ENCODE measurements around the gene DHX32.

DHX32 gene

GRCh38 chr10:125823663-125824251 lies 57.3 kb downstream of the DHX32 start:
- no peak for TF ChIP-seq CTCF (IDR thresholded peaks at IDR 0.05; ENCODE audit: low read depth, low read length)
- DNase-seq (ENCODE audit: extremely low read depth, low read depth): no peak

GRCh38 chr10:125822878-125823662 lies 58.0 kb downstream of the DHX32 start, which contains the start of the genes BCCIP and UROS:
BCCIP (plus strand) TSS chr10:125823546; CDS start chr10:125823558, 12 bp downstream.
UROS (minus strand) TSS chr10:125823258; CDS start chr10:125816499, 6,759 bp downstream.
- no peak for TF ChIP-seq CTCF (IDR thresholded peaks at IDR 0.05; ENCODE audit: low read depth, low read length)
- DNase-seq (ENCODE audit: extremely low read depth, low read depth): peak; percentile 76

GRCh38 chr10:125820701-125821100 lies 60.4 kb downstream of the DHX32 start:
- no peak for DNase-seq (ENCODE audit: extremely low read depth, low read depth)

GRCh38 chr10:125817337-125817946 lies 63.6 kb downstream of the DHX32 start:
- no peak for TF ChIP-seq CTCF (IDR thresholded peaks at IDR 0.05; ENCODE audit: low read depth, low read length)
- DNase-seq (ENCODE audit: extremely low read depth, low read depth): no peak

More at GRCh38 chr10:125820701-125821100, 60.4 kb downstream of the DHX32 start:
- no peak for TF ChIP-seq CTCF (IDR thresholded peaks at IDR 0.05; ENCODE audit: low read depth, low read length)

- TF ChIP-seq CTCF (IDR thresholded peaks at IDR 0.05; ENCODE audit: low read depth, low read length): no peak
- no peak for DNase-seq (ENCODE audit: extremely low read depth, low read depth)
These were observed 64.5 kb downstream of the DHX32 start for GRCh38 chr10:125816548-125816947.

GRCh38 chr10:125815764-125816163 lies 65.3 kb downstream of the DHX32 start:
- TF ChIP-seq CTCF (IDR thresholded peaks at IDR 0.05; ENCODE audit: low read depth, low read length): no peak
- no peak for DNase-seq (ENCODE audit: extremely low read depth, low read depth)
